IMR-90 (cell line): ENCODE measurements around the gene COX7A1. TPM values are rescaled to one million over a fixed set of nuclear protein-coding genes. Genes with fewer than 3 reads are reported as not detected.

Experiments used
- ATAC-seq: fragments of 200-7000 bp; cut with Tn5 transposase; 2 replicates; pipeline ENCODE4 v1.9.1; 2020; ENCODE audit warnings: low read depth, mild to moderate bottlenecking, moderate library complexity
- BruUV-seq: library from RNA; stranded (reverse); fragments of 400-500 nt; replicated peaks from 2 replicates; lab custom pipeline; 2021; lab: Mats Ljungman, UMichigan
- CTCF ChIA-PET: fragments of 300-600 bp; formaldehyde crosslinking; extraction: SDS; loops from one replicate; lab custom pipeline; 2021; ENCODE audit warnings: antibody characterized with exemption; lab: Yijun Ruan, JAX
- POLR2A ChIA-PET: fragments of 300-600 bp; sonication (Branson Sonifier 250); formaldehyde crosslinking; loops from one replicate; lab custom pipeline; 2022; ENCODE audit warnings: antibody characterized with exemption; ENCODE audit not compliant: unreplicated experiment; lab: Charles Lee
- DNase-seq: peaks from one replicate; pipeline ENCODE4 v3.0.0; 2013
- H2AFZ ChIP-seq: replicated peaks from 2 replicates; pipeline ENCODE3; 2013; ENCODE audit warnings: low read length, mild to moderate bottlenecking; ENCODE audit not compliant: poor library complexity
- H2AK5ac ChIP-seq: 2 replicates; pipeline ENCODE4 v1.6.1; 2013; ENCODE audit warnings: low read depth, low read length, inconsistent platforms
- H2AK9ac ChIP-seq: replicated peaks from 2 replicates; pipeline ENCODE3; 2013; ENCODE audit warnings: mild to moderate bottlenecking, low read depth, low read length, moderate library complexity; ENCODE audit not compliant: poor library complexity
- H2BK120ac ChIP-seq: 2 replicates; pipeline ENCODE4 v1.6.1; 2013; ENCODE audit warnings: low read depth, low read length, inconsistent platforms
- H2BK15ac ChIP-seq: 3 replicates; pipeline ENCODE4 v1.6.1; 2013; ENCODE audit warnings: low read depth, low read length, inconsistent platforms
- H2BK20ac ChIP-seq: 2 replicates; pipeline ENCODE4 v1.6.1; 2013; ENCODE audit warnings: low read depth, mild to moderate bottlenecking, inconsistent platforms, low read length, moderate library complexity
- H2BK5ac ChIP-seq: 2 replicates; pipeline ENCODE4 v1.6.1; 2013; ENCODE audit warnings: mild to moderate bottlenecking, low read depth, low read length, inconsistent platforms; ENCODE audit not compliant: poor library complexity, severe bottlenecking
- H3K14ac ChIP-seq: replicated peaks from 2 replicates; pipeline ENCODE4 v1.6.1; 2013; ENCODE audit warnings: low read depth, low read length, inconsistent platforms
- H3K18ac ChIP-seq: 2 replicates; pipeline ENCODE4 v1.6.1; 2013; ENCODE audit warnings: low read depth, low read length, control low read depth
- H3K23ac ChIP-seq: 2 replicates; pipeline ENCODE4 v1.6.1; 2013; ENCODE audit warnings: low read depth, low read length, inconsistent platforms
- H3K27ac ChIP-seq: 2 replicates; pipeline ENCODE4 v1.5.1; 2013; ENCODE audit warnings: mild to moderate bottlenecking, control low read depth, low read length; ENCODE audit not compliant: insufficient read depth
- H3K27me3 ChIP-seq: 2 replicates; pipeline ENCODE4 v1.6.1; 2013; ENCODE audit warnings: low read length; ENCODE audit not compliant: control insufficient read depth, insufficient read depth
- H3K36me3 ChIP-seq: 2 replicates; pipeline ENCODE4 v1.6.1; 2013; ENCODE audit warnings: low read length, mixed read lengths; ENCODE audit not compliant: control insufficient read depth, insufficient read depth
- H3K4ac ChIP-seq: 2 replicates; pipeline ENCODE4 v1.6.1; 2013; ENCODE audit warnings: low read depth, low read length, inconsistent platforms
- H3K4me1 ChIP-seq: 2 replicates; pipeline ENCODE4 v1.6.1; 2013; ENCODE audit warnings: low read length, mixed read lengths; ENCODE audit not compliant: control insufficient read depth, insufficient read depth
- H3K4me2 ChIP-seq: 2 replicates; pipeline ENCODE4 v1.6.1; 2013; ENCODE audit warnings: low read depth, mild to moderate bottlenecking, control low read depth, low read length, moderate library complexity
- H3K4me3 ChIP-seq: 2 replicates; pipeline ENCODE4 v1.5.1; 2013; ENCODE audit warnings: low read depth, mild to moderate bottlenecking, control low read depth, low read length, moderate library complexity; ENCODE audit not compliant: insufficient read depth
- H3K56ac ChIP-seq: 2 replicates; pipeline ENCODE4 v1.6.1; 2013; ENCODE audit warnings: low read length, inconsistent platforms; ENCODE audit not compliant: insufficient read depth; ENCODE audit errors: extremely low read depth
- H3K79me1 ChIP-seq, 2 experiments: 2 replicates each; pipeline ENCODE4 v1.6.1; 2013; ENCODE audit warnings: low read length in 2 of 2, inconsistent platforms in 1 of 2, low read depth in 1 of 2
- H3K9ac ChIP-seq: 2 replicates; pipeline ENCODE4 v1.6.1; 2013; ENCODE audit warnings: low read depth, low read length, control low read depth
- H3K9me1 ChIP-seq: 2 replicates; pipeline ENCODE4 v1.6.1; 2013; ENCODE audit warnings: low read length, inconsistent platforms; ENCODE audit not compliant: insufficient read depth
- H3K9me3 ChIP-seq: 2 replicates; pipeline ENCODE4 v1.6.1; 2013; ENCODE audit warnings: low read length; ENCODE audit not compliant: control insufficient read depth, insufficient read depth
- H4K20me1 ChIP-seq: 2 replicates; pipeline ENCODE4 v1.6.1; 2013; ENCODE audit warnings: low read length, inconsistent platforms; ENCODE audit not compliant: insufficient read depth
- H4K5ac ChIP-seq: 2 replicates; pipeline ENCODE4 v1.6.1; 2013; ENCODE audit warnings: mild to moderate bottlenecking, low read depth, low read length, control low read depth
- H4K8ac ChIP-seq, 2 experiments: 2 replicates each; pipeline ENCODE4 v1.6.1; 2013; ENCODE audit warnings: low read depth in 2 of 2, low read length in 2 of 2, control low read depth in 1 of 2, inconsistent platforms in 1 of 2
- H4K91ac ChIP-seq: 2 replicates; pipeline ENCODE4 v1.6.1; 2013; ENCODE audit warnings: low read depth, low read length, inconsistent platforms; ENCODE audit not compliant: insufficient read depth
- CHD1 ChIP-seq: IDR thresholded peaks from 2 replicates; pipeline ENCODE4 v1.6.1; 2012; ENCODE audit warnings: low read depth, low read length, improper control_type of control experiment
- RFX5 ChIP-seq: IDR thresholded peaks from 2 replicates; pipeline ENCODE4 v1.8.0; 2012; ENCODE audit warnings: low read depth, mild to moderate bottlenecking, low read length, moderate library complexity
- WGBS, 2 experiments: methylation state at CpG; one replicate each; pipeline versions ENCODE4 v1.1.5 to v1.1.7; 2013; ENCODE audit warnings: missing lambda C conversion rate in 2 of 2; ENCODE audit not compliant: insufficient read length in 1 of 2; ENCODE audit errors: extremely low coverage in 2 of 2; 5-methylcytosine and 5-hydroxymethylcytosine counted together
- dilution Hi-C: fragments of 300-500 bp; cut with HindIII; formaldehyde crosslinking; loops from one replicate; pipeline ENCODE4 v1.14.3; 2018; ENCODE audit warnings: low sequenced_read_pairs; ENCODE audit not compliant: unreplicated experiment
- in situ Hi-C: fragments of 300-500 bp; cut with MboI; formaldehyde crosslinking; loops from 3 replicates; pipeline ENCODE4 v1.14.3; 2019; ENCODE audit warnings: low sequenced_read_pairs, inconsistent platforms, mixed read lengths
- intact Hi-C: fragments of 100-400 bp; cut with micrococcal nuclease; formaldehyde crosslinking; loops from 2 replicates; pipeline ENCODE4 v1.10.0; 2022
- polyA plus RNA-seq, 3 experiments: library from polyadenylated mRNA; depleted of rRNA; stranded (reverse); fragments of >200 nt; gene quantifications; 2 replicates each; pipeline ENCODE4 v1.2.3, GENCODE V29; 2012; ENCODE audit warnings: low replicate concordance in 1 of 3
- total RNA-seq: library from RNA; depleted of rRNA; stranded (reverse); fragments of >200 nt; gene quantifications from 2 replicates; pipeline ENCODE4 v1.2.3, GENCODE V29; 2012

COX7A1 gene
- total and polyA plus RNA-seq, 2 of the 4 experiments (the other 2 are of a cell fraction) = 0.54 to 6.9 TPM

GRCh38 chr19:36111200-36111539 lies 41.1 kb downstream of the COX7A1 start:
- Histone ChIP-seq H3K23ac (no peak overlapping the region), H3K56ac (no peak overlapping the region), H2BK20ac (no peak overlapping the region), H3K9me3 (no peaks in the 10 kb centered on the region), H2BK5ac (no peak overlapping the region), H3K27me3 (no peaks in the 10 kb centered on the region), H2AK9ac (no peak overlapping the region), H3K18ac (no peak overlapping the region), H2AFZ (no peak overlapping the region), H3K9ac (no peak overlapping the region), H3K36me3 (peaks cover 12% of the 10 kb centered on the region), H4K8ac (no peak overlapping the region), H4K20me1 (peaks cover 6% of the 10 kb centered on the region), H3K4me1 (peaks cover 5% of the 10 kb centered on the region), H3K14ac (no peak overlapping the region), H3K4me3 (no peak overlapping the region), H2AK5ac (no peak overlapping the region), H3K4ac (no peak overlapping the region), H3K79me1 (peaks cover 19 to 26% of the 10 kb centered on the region in 2 experiments; a peak in 3 of 4 replicates), H3K27ac (no peak overlapping the region), H3K9me1 (0 out of 2 replicates have a peak, but pooled peaks cover 3% of the 10 kb centered on the region), H4K91ac (no peak overlapping the region), H2BK15ac (no peak overlapping the region), H3K4me2 (no peak overlapping the region), H4K5ac (no peak overlapping the region), H2BK120ac (no peak overlapping the region)
- 55% methylated on average over 5 of the region's 13 CpGs; no CpG with 5 or more reads in 1 of the 2 experiments for WGBS, 2 experiments
- dilution Hi-C loops = no loop called here
- intact Hi-C loops = no loop called here
- ChIA-PET POLR2A (no interaction called here), CTCF (no interaction called here)
- no TSS peak for BruUV-seq
- TF ChIP-seq RFX5 = no peak
- no peak for TF ChIP-seq CHD1
- ATAC-seq (no peak), DNase-seq (no peak)
- in situ Hi-C loops = no loop called here
